Progenitor cell of endocrine pancreas (in vitro differentiated cells): Measurements from ENCODE around the gene FAM9A. TPM values are rescaled to one million over a fixed set of nuclear protein-coding genes. Genes with fewer than 3 reads are reported as not detected.

Experiments
- DNase-seq: peaks from one replicate; pipeline ENCODE4 v3.0.0; 2021; ENCODE audit warnings: low spot score; ENCODE audit not compliant: unreplicated experiment
- H3K27ac Mint-ChIP-seq: 2 replicates; pipeline ENCODE4 v1.8.0; 2021; ENCODE audit warnings: mild to moderate bottlenecking, moderate library complexity, mixed read lengths
- H3K27me3 Mint-ChIP-seq: 2 replicates; pipeline ENCODE4 v1.8.0; 2021; ENCODE audit warnings: mixed read lengths
- H3K36me3 Mint-ChIP-seq: 2 replicates; pipeline ENCODE4 v1.8.0; 2022; ENCODE audit warnings: mixed read lengths; ENCODE audit not compliant: insufficient read depth
- H3K4me1 Mint-ChIP-seq: 2 replicates; pipeline ENCODE4 v1.8.0; 2021; ENCODE audit warnings: low read depth, mixed read lengths
- H3K4me3 Mint-ChIP-seq: 2 replicates; pipeline ENCODE4 v1.8.0; 2021; ENCODE audit warnings: low read depth, mild to moderate bottlenecking, moderate library complexity, mixed read lengths
- H3K9me3 Mint-ChIP-seq: 2 replicates; pipeline ENCODE4 v1.8.0; 2021; ENCODE audit warnings: low read depth, mixed read lengths
- CTCF ChIP-seq: fragments of 200-600 bp; sonication (generic); IDR thresholded peaks from one replicate; pipeline ENCODE4 v1.5.0; 2021; ENCODE audit warnings: antibody characterized with exemption, mild to moderate bottlenecking; ENCODE audit not compliant: unreplicated experiment
- total RNA-seq: library from RNA; stranded (reverse); gene quantifications from 2 replicates; pipeline ENCODE4 v1.2.1, GENCODE V29; 2021

The FAM9A gene
- total RNA-seq, 1 donor from 2014 or later = not detected

DNA sequence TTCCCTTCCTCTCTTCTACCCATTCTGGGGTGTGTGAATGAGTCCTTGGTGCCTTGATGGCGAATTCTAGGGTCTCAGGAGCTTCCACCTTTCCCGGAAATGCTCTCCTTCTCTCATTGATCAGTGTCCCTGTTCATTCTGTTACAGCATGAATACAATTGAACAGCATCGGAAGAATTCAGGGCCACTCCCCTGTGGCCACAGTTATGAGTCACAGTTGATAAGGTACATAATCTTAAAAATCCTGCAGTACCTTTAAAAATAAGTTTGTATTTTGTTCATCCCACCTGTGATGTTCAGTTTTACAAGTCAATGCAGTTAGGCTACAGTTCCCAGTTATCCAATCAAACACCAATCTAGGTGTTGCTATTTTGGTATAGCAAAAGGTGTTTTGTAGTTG lies 47.3 kb upstream of the FAM9A start:
- no peak overlapping the region for H3K4me3 Mint-ChIP-seq

GRCh38 chrX:8847360-8847759 lies 46.2 kb upstream of the FAM9A start:
- Mint-ChIP-seq H3K9me3 (peaks cover 19% of the 10 kb centered on the region), H3K36me3 (no peaks in the 10 kb centered on the region), H3K27ac (no peak overlapping the region), H3K4me1 (peaks cover 6% of the 10 kb centered on the region), H3K27me3 (no peaks in the 10 kb centered on the region), H3K4me3 (no peak overlapping the region)
- TF ChIP-seq CTCF = no peak
- DNase-seq = no peak

More for the DNA sequence above, 47.3 kb upstream of the FAM9A start:
- peaks cover 19% of the 10 kb centered on the region for H3K9me3 Mint-ChIP-seq
- TF ChIP-seq CTCF = no peak
- no peak for DNase-seq
- no peaks in the 10 kb centered on the region for H3K27me3 Mint-ChIP-seq
- H3K27ac Mint-ChIP-seq = no peak overlapping the region
- H3K4me1 Mint-ChIP-seq = peaks cover 6% of the 10 kb centered on the region
- H3K36me3 Mint-ChIP-seq = no peaks in the 10 kb centered on the region

DNA sequence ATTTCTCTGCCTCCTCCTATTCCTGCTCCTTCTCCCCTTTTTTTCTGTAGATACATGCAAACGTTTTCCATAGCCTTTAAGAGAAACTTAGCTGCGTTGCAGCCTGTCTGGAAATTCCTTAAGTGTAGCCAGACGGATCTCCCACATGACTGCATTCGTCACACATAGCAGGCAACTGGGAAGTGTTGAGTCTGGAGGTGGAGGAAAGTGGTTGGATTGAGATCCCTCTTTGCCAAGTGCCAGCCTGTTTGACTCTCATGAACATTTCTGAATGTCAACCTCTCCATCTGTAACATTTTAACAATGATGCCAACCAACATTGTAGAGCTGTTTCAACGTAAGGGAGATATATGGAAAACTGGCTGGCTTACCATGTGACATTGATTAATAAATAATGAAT lies 45.1 kb upstream of the FAM9A start:
- no peak overlapping the region for H3K27ac Mint-ChIP-seq
- peaks cover 19% of the 10 kb centered on the region for H3K9me3 Mint-ChIP-seq
- H3K36me3 Mint-ChIP-seq = no peaks in the 10 kb centered on the region
- peaks cover 6% of the 10 kb centered on the region for H3K4me1 Mint-ChIP-seq
- H3K27me3 Mint-ChIP-seq = no peaks in the 10 kb centered on the region
- no peak for DNase-seq
- no peak for TF ChIP-seq CTCF
- H3K4me3 Mint-ChIP-seq = no peak overlapping the region

GRCh38 chrX:8845469-8845868 lies 44.3 kb upstream of the FAM9A start:
- H3K4me3 Mint-ChIP-seq = no peak overlapping the region
- no peaks in the 10 kb centered on the region for H3K27me3 Mint-ChIP-seq
- H3K9me3 Mint-ChIP-seq = peaks cover 18% of the 10 kb centered on the region
- peaks cover 6% of the 10 kb centered on the region for H3K4me1 Mint-ChIP-seq
- no peak overlapping the region for H3K27ac Mint-ChIP-seq
- no peak for TF ChIP-seq CTCF
- no peak for DNase-seq
- no peaks in the 10 kb centered on the region for H3K36me3 Mint-ChIP-seq

GRCh38 chrX:8845060-8845459 lies 43.9 kb upstream of the FAM9A start:
- Mint-ChIP-seq H3K9me3 (peaks cover 13% of the 10 kb centered on the region), H3K27ac (no peak overlapping the region), H3K27me3 (no peaks in the 10 kb centered on the region), H3K36me3 (no peaks in the 10 kb centered on the region), H3K4me3 (no peak overlapping the region), H3K4me1 (peaks cover 6% of the 10 kb centered on the region)
- TF ChIP-seq CTCF = no peak
- no peak for DNase-seq
